GM23338 (cell line): ENCODE data around the gene STAP2. TPM values are rescaled to one million over a fixed set of nuclear protein-coding genes. Genes with fewer than 3 reads are reported as not detected.

Experiments used
- ATAC-seq: fragments of 200-7000 bp; cut with Tn5 transposase; 3 replicates; pipeline ENCODE4 v1.9.1; 2020
- DNase-seq: peaks from one replicate; pipeline ENCODE4 v3.0.0-alpha.2; 2015; ENCODE audit warnings: low spot score
- H2AFZ ChIP-seq: fragments of 200-600 bp; sonication (generic); 2 replicates; pipeline ENCODE4 v1.8.0; 2016; ENCODE audit warnings: antibody characterized with exemption, mild to moderate bottlenecking, moderate library complexity
- H3F3A ChIP-seq: fragments of 200-600 bp; sonication (generic); replicated peaks from 2 replicates; pipeline ENCODE4 v1.8.0; 2017; ENCODE audit warnings: antibody characterized with exemption, mixed run types, low read depth
- H3K27ac ChIP-seq: fragments of 200-600 bp; sonication (generic); 2 replicates; pipeline ENCODE4 v1.6.1; 2016; ENCODE audit warnings: low read depth
- H3K27me3 ChIP-seq: fragments of 200-600 bp; sonication (generic); 2 replicates; pipeline ENCODE4 v1.8.0; 2016; ENCODE audit warnings: mild to moderate bottlenecking, mixed run types, moderate library complexity; ENCODE audit not compliant: insufficient read depth
- H3K36me3 ChIP-seq: fragments of 200-600 bp; sonication (generic); 2 replicates; pipeline ENCODE4 v1.8.0; 2016; ENCODE audit warnings: mild to moderate bottlenecking; ENCODE audit not compliant: insufficient read depth
- H3K4me1 ChIP-seq: fragments of 200-600 bp; sonication (generic); 2 replicates; pipeline ENCODE4 v1.8.0; 2016; ENCODE audit warnings: mild to moderate bottlenecking, moderate library complexity; ENCODE audit not compliant: insufficient read depth
- H3K4me2 ChIP-seq: fragments of 200-600 bp; sonication (generic); 2 replicates; pipeline ENCODE4 v1.7.1; 2017; ENCODE audit warnings: mixed run types
- H3K4me3 ChIP-seq: fragments of 200-600 bp; sonication (generic); 2 replicates; pipeline ENCODE4 v1.6.1; 2016; ENCODE audit warnings: mixed run types
- H3K79me2 ChIP-seq: fragments of 200-600 bp; sonication (generic); replicated peaks from 2 replicates; pipeline ENCODE4 v1.8.0; 2017; ENCODE audit warnings: mild to moderate bottlenecking; ENCODE audit not compliant: insufficient read depth
- H3K9me2 ChIP-seq: fragments of 200-600 bp; sonication (generic); 2 replicates; pipeline ENCODE4 v1.8.0; 2017; ENCODE audit not compliant: insufficient read depth
- H4K20me1 ChIP-seq: fragments of 200-600 bp; sonication (generic); replicated peaks from 2 replicates; pipeline ENCODE4 v1.8.0; 2017; ENCODE audit warnings: mild to moderate bottlenecking; ENCODE audit not compliant: insufficient read depth
- H3K27ac Mint-ChIP-seq: 2 replicates; pipeline ENCODE4 v1.8.0; 2020; ENCODE audit warnings: inconsistent platforms, mild to moderate bottlenecking, moderate library complexity, mixed read lengths
- H3K27me3 Mint-ChIP-seq: 3 replicates; pipeline ENCODE4 v1.8.0; 2022; ENCODE audit warnings: low read depth, mild to moderate bottlenecking, moderate library complexity, mixed read lengths, inconsistent platforms; ENCODE audit not compliant: insufficient read depth, poor library complexity
- H3K36me3 Mint-ChIP-seq: 3 replicates; pipeline ENCODE4 v1.8.0; 2021; ENCODE audit warnings: low read depth, mild to moderate bottlenecking, inconsistent platforms, moderate library complexity, mixed read lengths
- H3K4me1 Mint-ChIP-seq: 3 replicates; pipeline ENCODE4 v1.8.0; 2020; ENCODE audit warnings: mild to moderate bottlenecking, inconsistent platforms, mixed read lengths
- H3K4me3 Mint-ChIP-seq: 3 replicates; pipeline ENCODE4 v1.8.0; 2021; ENCODE audit warnings: moderate library complexity, mild to moderate bottlenecking, inconsistent platforms, mixed read lengths
- H3K9me3 Mint-ChIP-seq: 3 replicates; pipeline ENCODE4 v1.8.0; 2020; ENCODE audit warnings: moderate library complexity, mild to moderate bottlenecking, inconsistent platforms, mixed read lengths
- EZH2 ChIP-seq: fragments of 200-600 bp; sonication (generic); IDR thresholded peaks from one replicate; pipeline ENCODE4 v1.8.0; 2017; ENCODE audit warnings: antibody characterized with exemption, mild to moderate bottlenecking, low read depth; ENCODE audit not compliant: unreplicated experiment
- EZH2phosphoT487 ChIP-seq: fragments of 200-600 bp; sonication (generic); IDR thresholded peaks from one replicate; pipeline ENCODE4 v1.8.1; 2018; ENCODE audit warnings: antibody characterized with exemption; ENCODE audit not compliant: unreplicated experiment
- JUNB ChIP-seq: IDR thresholded peaks from one replicate; pipeline ENCODE4 v1.6.1; 2016; ENCODE audit warnings: antibody characterized with exemption; ENCODE audit not compliant: unreplicated experiment
- POLR2AphosphoS5 ChIP-seq: IDR thresholded peaks from 2 replicates; pipeline ENCODE4 v1.6.1; 2016; ENCODE audit warnings: antibody characterized with exemption, low read depth
- REST ChIP-seq: IDR thresholded peaks from one replicate; pipeline ENCODE4 v1.6.1; 2018; ENCODE audit warnings: antibody characterized with exemption; ENCODE audit not compliant: unreplicated experiment
- ZNF114 ChIP-seq: fragments of 250-450 bp; sonication (Bioruptor Pico); IDR thresholded peaks from 2 replicates; pipeline ENCODE4 v1.5.0; 2020; ENCODE audit warnings: mild to moderate bottlenecking, moderate library complexity
- polyA plus RNA-seq: library from polyadenylated mRNA; unstranded; fragments of >200 nt; fragmentation: Nextera tagmentation; extraction: Ambion mirVana; gene quantifications from 2 replicates; pipeline ENCODE4 v1.2.1, GENCODE V29; 2016
- total RNA-seq: library from RNA; depleted of rRNA; stranded (reverse); fragments of >200 nt; shearing (Covaris generic); gene quantifications from 2 replicates; pipeline ENCODE4 v1.2.3, GENCODE V29; 2014
- TF ChIP-seq, protein P1 (sequence below): IDR thresholded peaks from 2 replicates; pipeline ENCODE4 v1.6.1; 2016; ENCODE audit warnings: antibody characterized with exemption

Gene STAP2
- total and polyA plus RNA-seq, 2 experiments from 2014 or later = 15.1 to 20.7 TPM

DNA sequence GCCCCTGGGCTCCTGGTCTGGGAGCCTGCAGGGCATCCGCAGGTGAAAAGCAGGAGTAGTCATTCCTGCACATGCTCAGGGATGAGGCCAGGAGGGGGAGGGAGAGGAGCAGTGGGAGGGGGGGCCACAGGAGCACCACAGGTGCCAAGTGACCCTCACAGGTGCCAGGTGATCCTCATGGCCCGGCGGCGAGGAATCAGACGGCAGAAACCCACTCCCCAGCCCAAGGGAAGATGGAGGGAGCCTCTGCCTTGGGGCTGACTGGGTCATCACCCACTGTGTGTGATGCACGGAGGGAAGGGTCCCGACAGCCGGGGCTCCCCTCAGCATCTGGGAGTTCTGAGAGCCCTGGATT lies 34.4 kb upstream of the STAP2 start:
- Mint-ChIP-seq H3K27ac (no peak overlapping the region), H3K27me3 (peaks cover 27% of the 10 kb centered on the region), H3K9me3 (no peaks in the 10 kb centered on the region), H3K36me3 (no peaks in the 10 kb centered on the region), H3K4me3 (no peak overlapping the region), H3K4me1 (peaks cover 49% of the 10 kb centered on the region)
- Histone ChIP-seq H3F3A (0 out of 2 replicates have a peak, but pooled peaks cover 16% of the 10 kb centered on the region), H3K9me2 (no peaks in the 10 kb centered on the region), H3K27me3 (no peaks in the 10 kb centered on the region), H3K4me3 (no peak overlapping the region), H3K27ac (no peak overlapping the region; the same call in 1 of the 2 replicates), H3K36me3 (no peaks in the 10 kb centered on the region), H3K4me1 (peaks cover 39% of the 10 kb centered on the region), H3K4me2 (no peak overlapping the region), H4K20me1 (peaks cover 22% of the 10 kb centered on the region; the same call in 1 of the 2 replicates), H2AFZ (no peak overlapping the region), H3K79me2 (peaks cover 61% of the 10 kb centered on the region)
- TF ChIP-seq EZH2phosphoT487 (no peak), ZNF114 (CRISPR knock-in tag) (no peak), JUNB (no peak)
- DNase-seq (no peak), ATAC-seq (no peak)

GRCh38 chr19:4372165-4373012 lies 33.8 kb upstream of the STAP2 start:
- H3K9me3 Mint-ChIP-seq = no peaks in the 10 kb centered on the region
- Histone ChIP-seq H3K79me2 (peaks cover 61% of the 10 kb centered on the region), H3K27me3 (no peaks in the 10 kb centered on the region), H3K4me2 (no peak overlapping the region), H3K4me1 (peaks cover 39% of the 10 kb centered on the region), H3K27ac (no peak overlapping the region), H3F3A (0 out of 2 replicates have a peak, but pooled peaks cover 13% of the 10 kb centered on the region), H3K4me3 (no peak overlapping the region), H3K36me3 (no peaks in the 10 kb centered on the region), H3K9me2 (no peaks in the 10 kb centered on the region), H2AFZ (no peak overlapping the region), H4K20me1 (peaks cover 22% of the 10 kb centered on the region; the same call in 1 of the 2 replicates)
- H3K4me1 Mint-ChIP-seq = peaks cover 51% of the 10 kb centered on the region
- H3K36me3 Mint-ChIP-seq = no peaks in the 10 kb centered on the region
- DNase-seq = no peak
- H3K27me3 Mint-ChIP-seq = peaks cover 28% of the 10 kb centered on the region
- H3K4me3 Mint-ChIP-seq = no peak overlapping the region
- ATAC-seq = no peak
- H3K27ac Mint-ChIP-seq = no peak overlapping the region
- no peak for TF ChIP-seq JUNB
- TF ChIP-seq POLR2AphosphoS5 = no peak
- TF ChIP-seq EZH2phosphoT487 = no peak
- TF ChIP-seq, protein P1, sequence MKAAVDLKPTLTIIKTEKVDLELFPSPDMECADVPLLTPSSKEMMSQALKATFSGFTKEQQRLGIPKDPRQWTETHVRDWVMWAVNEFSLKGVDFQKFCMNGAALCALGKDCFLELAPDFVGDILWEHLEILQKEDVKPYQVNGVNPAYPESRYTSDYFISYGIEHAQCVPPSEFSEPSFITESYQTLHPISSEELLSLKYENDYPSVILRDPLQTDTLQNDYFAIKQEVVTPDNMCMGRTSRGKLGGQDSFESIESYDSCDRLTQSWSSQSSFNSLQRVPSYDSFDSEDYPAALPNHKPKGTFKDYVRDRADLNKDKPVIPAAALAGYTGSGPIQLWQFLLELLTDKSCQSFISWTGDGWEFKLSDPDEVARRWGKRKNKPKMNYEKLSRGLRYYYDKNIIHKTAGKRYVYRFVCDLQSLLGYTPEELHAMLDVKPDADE = no peak
- TF ChIP-seq REST = no peak
- TF ChIP-seq ZNF114 (CRISPR knock-in tag) = no peak
- no peak for TF ChIP-seq EZH2
